Stromal cell of bone marrow (primary cell): Measurements from ENCODE around the gene CA5A.

ENCODE experiments used
- DNase-seq: peaks from one replicate; pipeline ENCODE4 v3.0.0-alpha.2; 2012; ENCODE audit warnings: low read depth

The CA5A gene

DNA sequence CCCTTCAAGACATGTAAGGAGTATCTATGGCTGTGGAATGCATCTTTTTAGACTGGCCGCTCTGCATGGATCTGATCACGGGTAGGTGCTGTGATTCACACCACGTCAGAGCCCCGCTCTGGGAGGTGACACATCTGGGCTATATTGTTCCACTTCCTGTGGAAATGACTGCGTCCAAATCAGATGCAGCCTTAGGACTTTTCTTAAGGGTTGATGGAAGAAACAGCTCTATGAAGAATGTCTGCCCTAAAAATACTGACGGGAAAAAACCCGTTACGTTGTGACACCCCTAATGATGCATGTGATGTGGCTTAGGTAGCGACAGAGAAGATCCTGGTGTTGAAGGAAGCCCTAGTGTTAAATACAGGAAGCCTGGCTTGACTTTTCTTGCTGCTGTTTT lies 27.1 kb upstream of the CA5A start:
- peak; percentile 75 for DNase-seq

DNA sequence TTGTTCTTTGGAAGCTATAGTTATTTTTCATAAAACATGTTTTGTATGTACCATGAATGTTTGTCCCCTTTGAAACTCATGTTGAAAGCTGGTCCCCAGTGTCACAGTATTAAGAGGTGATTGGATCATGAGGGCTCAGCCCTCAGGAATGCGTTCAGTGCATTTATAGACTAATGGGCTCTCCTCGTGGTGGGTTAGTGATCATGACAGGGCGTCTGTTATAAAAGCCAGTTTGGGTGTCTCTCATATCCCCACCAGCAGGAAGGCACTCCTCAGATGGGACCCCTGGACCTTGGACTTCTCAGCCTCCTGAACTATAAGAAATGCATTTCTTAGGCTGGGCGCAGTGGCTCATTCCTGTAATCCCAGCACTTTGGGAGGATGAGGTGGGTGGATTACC lies 25.3 kb upstream of the CA5A start:
- no peak for DNase-seq

DNA sequence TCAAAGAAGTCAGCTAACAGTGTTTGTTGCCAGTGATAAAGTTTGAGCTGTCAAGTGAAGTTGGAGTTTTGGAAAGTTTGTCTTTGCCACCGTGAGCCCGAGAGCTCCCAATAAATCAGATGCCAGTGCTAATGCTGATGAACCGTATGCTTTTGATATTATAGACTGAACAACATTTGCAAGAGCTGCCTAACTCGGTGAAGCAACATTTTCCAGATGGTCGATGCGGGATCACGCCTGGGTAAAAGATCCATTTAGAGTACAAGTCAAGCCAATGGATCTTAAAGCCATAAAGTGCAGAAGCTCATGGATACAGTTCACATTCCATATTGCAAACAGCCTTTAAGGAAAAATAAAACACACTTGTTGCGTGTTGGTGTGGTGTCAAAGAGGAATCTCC lies 24.5 kb upstream of the CA5A start:
- DNase-seq, result no peak

DNA sequence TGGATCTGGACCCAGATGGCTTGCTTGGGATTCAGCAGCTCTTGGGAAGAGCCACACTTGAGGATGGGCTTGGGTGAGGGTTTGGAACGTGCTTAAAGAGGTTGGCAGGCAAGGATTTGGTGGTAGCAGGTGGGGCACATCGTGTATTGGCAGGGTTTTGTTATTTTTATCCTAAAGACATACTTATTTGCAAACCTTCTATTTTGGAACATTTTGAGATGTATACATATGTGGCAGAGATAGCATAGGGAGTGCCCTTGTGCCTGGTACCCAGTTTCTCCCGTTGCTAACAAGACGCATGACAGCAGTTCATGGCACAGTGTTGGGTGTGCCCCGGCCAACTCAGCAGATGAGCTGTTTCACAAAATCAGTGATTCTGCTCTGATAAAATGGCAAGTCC lies 24.0 kb upstream of the CA5A start:
- no peak for DNase-seq

DNA sequence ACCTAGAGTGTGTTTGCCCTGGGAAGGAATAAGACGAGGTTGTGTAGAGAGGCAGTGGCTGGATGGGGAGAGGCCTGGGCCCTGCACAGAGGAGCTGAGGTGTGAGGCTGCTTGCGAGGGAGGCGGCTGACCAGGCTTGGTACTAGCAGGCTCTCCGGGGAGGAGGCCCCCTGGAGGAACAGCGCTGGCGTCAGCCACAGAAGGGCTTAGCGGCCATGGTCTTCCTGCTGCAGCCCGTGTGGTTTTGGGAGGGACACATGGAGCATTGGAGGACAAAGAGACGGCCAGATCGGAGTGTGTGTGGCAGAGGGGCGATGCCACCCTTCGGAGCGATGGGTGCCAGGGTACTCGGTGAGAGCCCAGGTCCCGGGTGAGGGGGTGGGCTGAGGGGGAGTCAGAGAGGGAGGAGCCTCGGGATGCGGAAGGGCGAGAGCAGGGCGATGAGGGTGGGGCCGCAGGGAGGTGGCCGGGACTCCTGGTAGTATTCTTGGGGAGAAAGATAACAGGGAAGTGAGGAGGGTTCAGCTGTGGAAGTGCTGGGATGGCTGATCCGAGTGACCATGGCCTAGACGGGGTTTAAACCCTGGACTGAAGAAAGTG lies 23.2 kb upstream of the CA5A start:
- DNase-seq, result no peak

DNA sequence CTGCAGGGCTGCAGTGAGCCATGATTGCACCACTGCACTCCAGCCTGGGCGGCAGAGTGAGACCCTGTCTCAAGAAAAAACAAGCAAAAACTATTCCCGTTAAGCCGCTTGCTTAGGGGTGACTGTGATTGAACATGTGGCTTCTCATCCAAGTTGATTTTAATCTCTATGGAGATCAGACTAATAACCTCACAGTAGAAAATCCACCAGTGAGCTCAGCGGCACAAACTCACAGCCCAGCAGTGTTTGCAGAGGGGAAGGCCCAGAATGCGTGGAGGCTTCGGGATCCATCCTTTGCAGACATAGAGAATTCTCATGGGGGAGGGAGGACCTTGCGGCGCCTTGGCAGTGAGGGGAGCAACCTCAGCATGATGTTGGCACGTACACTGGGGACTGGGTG lies 22.3 kb upstream of the CA5A start:
- no peak for DNase-seq

DNA sequence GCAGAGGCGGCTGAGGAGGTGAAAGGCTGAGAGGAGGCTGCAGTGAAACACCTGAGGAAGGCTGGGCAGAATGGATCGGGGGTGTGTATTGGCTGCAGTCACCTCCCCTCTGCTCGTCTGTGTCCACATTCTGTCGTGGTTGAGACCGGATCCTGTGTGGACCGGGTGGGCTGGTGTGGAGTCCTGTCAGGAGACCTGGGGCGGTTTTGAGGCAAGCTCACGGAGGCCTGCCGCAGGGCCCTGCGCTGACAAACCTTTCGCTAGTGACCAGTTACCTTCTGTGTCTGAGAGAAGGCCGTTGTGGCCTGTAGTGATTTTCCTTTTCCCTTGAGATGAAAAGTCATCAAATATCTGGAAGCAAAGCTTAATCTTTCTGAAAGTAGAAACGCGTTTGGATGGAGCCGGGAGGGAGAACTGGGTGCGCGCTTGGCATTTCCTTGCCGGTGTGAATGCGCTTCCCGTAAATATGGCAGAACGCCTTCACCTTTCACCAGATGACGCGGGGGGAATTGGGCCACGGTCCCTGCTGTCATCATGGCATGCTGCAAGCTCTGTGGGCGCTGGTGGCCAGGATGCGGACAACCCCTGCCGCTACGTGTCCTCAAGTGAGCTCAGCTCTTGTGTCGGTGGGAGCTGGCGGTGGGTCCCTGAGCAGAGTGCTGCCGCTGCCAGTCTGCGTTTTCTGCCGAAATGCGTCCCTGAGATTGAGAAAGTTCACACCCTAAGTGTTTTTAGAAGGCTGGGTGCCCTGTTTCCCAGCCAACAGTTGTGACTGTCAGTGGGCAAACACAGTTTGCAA lies 21.2 kb upstream of the CA5A start:
- DNase-seq, result no peak

DNA sequence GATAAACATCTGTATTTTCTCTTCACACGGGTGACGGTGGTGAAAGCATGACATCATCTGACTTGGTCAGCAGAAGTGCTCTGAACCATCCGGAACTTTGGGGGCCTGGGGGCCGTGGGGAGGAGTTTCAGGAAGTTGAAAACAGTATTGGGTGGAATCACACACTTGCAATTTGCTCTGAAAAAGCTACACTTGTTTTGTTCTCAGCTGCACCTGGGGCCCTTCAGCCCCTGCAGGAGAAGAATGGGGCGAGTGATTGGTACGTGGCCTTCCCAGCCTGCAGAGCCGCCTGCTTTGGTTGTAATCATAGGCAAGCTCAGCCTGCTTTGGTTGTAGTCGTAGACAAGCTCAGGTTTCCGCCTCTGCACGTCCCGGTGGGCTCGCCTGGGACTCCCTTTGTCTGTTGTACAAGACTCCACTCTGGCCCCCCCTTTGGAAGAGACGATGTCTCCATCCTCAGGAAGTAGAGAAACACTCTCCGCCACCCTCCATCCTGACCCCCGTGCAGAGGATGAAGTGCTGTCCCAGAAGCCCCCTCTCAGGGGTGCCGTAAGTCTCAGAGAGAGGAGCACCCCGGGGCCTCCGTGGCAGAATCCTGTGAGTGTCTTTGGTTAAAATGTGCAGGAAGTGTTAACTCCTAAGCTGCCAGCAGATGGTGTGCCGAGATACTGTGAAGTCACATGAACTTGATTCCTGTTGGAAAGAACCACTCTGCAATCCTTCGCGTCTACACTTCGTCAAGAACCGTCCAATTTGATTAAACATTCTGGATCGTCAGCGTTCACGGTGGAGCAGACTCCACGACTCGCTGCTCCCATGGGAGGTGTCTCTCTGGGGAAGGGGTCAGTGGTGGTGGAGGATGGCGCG lies 20.3 kb upstream of the CA5A start:
- DNase-seq, result no peak

DNA sequence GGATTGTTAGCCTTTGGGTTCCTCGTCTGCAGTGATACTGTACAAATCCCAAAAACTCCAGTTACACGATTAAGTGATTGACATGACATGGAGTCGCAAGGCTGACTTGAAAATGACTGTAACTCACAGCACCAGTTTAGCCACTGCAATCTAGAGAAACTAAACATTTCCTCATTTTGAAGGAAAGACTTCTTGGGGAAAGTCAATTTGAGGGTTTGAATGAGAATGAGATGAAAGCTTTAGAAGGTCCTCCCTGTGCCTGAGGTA lies 19.7 kb upstream of the CA5A start:
- no peak for DNase-seq

DNA sequence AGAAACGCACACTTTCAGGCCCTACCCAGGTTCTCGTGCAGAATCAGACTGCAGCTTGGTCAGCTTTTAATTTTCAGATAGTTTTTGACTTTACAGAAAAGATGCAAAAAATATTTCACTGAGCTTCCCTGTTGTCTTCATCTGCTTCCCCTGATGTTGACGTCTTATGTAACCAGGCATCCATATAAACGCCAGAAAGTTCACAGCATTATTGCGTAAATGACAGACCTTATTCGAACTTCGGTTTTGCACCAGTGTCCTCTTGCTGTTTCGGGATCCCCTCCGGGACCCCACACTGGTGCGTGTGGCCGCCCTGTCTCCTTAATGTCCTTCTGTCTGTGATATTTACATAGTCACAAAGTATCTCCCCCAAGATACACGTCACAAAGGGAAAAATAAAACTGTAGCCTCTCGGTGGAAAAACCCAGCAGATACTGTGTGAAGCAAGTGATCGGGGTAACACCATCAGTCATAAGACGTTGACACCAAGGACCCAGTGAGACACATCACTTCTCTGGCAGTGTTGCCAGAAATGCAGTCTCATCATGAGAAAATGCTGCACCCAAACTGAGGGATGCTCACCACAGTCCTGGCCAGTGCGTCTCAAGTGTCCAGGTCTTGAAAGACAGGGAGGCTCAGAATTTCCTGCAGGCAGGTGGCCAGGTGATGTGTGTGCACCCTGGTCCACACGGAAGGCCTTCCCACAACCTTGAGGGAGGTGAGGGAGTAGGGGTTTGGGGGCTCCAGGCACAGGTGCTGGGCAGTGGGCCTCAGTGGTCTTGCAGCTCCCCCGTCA lies 19.2 kb upstream of the CA5A start:
- DNase-seq, result no peak

DNA sequence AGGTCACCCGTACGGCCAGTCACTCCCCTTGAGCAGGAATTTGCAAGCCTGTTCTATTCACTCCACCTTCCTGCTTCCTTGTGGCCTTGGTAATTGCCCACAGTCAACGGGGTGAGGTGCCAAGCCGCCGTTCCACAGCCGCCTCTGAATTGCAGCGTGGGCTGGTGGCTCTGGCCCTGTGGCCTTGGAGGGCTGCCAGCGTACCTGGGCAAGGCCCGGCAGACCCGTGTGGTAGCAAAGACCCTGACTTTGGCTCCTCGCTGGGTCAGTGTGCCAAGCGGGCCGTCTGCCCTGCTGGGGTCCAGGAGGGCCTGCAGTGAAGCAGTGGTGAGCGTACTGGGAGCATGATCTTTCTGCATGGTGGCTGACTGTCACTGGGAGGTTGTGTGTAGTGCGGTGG lies 18.5 kb upstream of the CA5A start:
- DNase-seq, result no peak

DNA sequence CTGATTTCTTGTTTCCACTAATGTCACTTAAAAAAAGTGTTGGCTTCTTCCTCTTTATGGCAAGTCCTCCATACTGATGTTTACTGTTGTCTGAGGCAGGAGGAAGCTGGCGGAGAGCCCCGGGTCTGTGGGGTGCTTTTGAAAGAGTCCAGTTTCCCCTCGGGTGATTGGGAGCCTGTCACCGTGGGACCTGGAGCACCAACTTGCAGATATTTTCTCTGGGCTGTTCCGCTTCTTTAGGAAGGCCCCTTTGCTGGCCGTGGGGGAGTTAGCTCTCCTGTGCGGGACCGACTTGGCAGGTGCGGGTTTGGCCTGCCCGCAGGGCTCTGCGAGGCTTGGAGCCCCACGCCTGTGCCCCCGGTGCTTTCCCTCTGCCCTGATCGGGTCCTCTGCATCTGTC lies 18.0 kb upstream of the CA5A start:
- no peak for DNase-seq

DNA sequence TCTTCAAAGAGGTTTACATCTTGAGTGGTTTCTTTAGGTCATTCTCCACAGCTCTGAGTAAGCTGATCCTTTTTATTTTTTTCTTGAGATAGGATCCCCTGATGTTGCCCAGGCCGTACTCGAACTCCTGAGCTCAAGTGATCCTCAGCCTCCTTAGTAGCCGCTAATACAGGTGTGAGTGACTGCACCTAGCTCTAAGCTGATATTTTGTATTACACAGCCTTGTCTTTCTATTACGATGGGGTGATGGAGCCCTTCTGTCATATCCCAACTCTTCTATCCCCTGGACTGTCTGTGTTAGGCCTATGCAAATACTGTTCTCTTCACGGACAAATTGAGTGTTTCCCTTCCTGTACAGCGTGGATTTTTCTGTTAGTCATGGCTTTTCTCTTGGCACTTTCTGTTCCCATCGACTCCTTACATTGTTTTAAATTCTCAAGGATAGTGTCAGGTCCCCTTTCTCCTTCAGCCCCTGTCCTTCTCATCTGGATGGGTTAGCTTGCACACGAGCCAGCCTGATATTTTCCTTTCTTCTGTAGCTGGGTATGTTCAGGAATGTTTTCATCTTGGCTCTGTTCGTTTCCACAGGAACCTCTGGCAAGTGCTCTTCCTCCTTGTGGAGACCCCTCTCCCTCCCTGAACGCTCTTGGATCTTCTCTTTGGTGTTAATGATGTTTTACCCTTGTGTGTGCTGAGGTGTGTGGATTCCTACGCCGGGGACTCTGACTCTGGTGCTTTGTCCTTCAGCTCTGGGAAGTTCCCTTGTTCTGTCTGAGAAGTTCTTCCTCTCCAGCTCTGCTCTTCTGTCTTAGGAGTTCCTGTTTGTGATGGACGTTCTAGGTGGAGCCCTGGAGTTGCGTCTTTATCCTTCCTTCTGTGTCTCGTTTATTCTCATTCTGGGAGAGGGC lies 17.2 kb upstream of the CA5A start:
- DNase-seq, result no peak

DNA sequence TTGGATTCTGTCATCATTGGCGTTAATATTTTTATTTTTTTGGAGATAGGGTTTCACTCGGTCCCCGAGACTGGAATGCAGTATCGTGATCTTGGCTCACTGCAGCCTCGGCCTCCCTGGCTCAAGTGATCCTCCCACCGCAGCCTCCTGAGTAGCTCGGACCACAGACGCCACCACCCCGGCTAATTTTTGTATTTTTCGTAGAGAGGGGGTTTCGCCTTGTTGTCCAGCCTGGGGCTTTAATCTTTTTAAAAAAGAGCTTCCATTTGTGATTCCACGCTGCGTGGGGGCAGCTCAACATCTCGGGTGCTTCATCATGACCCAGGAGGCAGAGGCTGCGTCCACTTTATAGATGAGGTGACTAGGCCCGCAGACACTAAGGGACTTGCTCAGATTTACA lies 16.4 kb upstream of the CA5A start:
- DNase-seq, result no peak

DNA sequence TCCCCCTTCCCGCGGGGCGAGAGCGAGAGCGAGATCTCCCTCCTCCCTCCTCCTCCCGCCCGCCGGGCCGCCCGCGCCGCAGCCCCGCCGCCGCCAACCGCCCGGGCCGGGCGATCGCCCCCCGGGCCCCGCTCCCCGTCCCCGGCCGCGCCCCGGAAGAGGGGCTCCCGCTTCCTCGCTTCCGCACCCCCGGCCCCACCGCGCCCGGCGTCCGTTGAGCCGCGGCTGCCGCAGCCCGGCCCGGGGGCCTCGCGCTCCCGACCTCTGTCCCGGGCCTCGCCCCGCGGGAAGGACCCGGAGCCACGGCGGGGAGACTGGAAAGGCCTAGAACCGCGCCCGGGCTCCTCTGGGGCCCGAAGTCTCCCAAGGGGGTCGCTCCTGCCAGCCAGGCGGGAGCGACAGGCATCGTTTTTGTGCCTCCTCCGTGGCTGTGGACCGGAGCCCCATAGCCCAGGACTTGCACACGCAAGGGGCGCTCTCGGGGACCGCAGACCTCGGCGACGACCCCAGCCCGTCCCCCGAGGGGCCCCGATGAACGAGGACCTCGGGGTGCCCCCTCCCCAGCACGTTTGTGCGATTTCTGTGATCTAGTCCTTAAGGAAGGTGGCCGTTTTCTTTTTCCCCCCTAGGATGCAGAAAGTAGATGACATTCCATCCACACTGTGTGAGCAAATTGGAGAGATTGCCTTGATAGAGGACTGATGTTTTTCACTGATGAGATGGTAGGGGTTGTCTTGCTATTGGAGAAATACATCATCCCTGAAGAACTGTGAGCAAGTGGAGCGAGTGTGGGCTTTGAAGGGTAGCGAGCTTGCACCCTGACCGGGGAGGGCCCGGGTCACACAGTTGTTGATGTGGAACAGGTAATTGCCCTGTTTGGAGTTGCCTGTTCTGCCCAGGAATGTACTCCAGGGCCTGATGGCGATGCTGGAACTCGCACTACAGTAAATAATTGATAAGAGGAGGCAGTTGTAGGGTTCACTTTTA lies 15.5 kb upstream of the CA5A start:
- no peak for DNase-seq

DNA sequence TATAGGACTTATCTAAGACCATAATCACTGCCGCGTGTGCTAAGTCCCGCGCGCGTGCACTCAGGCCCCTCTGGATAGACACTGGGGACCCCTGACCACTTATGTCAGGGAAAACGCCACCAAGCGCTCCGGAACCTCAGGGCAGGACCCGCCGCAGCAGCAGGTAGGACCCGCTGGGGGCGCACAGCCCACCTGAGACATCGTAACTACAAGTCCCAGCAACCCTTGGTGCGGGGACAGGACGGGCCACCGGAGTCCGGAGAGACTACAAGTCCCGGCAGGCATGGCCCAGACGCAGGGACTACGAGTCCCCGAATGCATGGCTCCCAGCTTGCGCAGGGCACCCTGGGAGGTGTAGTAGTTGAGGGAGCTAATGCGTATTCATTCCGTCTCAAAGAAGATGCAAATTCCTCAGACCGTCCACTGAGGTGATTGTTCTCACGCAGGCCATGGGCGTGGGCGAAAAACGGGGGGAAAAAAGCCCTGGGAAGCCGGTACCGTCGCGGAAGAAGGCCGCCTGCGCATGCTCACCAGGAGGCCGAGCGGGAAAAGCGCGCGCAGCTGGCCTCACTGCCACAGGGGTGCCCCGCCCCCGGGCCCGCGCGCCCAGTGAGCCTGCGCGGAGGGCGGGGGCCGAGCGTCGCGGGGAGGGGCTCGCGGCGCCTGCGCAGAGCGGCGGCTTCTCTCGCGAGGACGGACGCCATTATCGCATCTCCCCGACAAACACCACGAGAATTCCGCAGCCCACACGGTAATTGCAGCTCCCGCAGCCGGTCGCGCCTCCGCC lies 14.6 kb upstream of the CA5A start, which contains the start of gene BANP:
Gene BANP (plus strand): TSS at position 670 of the 787 bp plus-strand sequence. CDS start 23,682 bp downstream, outside the sequence.
- peak; percentile 97 for DNase-seq

DNA sequence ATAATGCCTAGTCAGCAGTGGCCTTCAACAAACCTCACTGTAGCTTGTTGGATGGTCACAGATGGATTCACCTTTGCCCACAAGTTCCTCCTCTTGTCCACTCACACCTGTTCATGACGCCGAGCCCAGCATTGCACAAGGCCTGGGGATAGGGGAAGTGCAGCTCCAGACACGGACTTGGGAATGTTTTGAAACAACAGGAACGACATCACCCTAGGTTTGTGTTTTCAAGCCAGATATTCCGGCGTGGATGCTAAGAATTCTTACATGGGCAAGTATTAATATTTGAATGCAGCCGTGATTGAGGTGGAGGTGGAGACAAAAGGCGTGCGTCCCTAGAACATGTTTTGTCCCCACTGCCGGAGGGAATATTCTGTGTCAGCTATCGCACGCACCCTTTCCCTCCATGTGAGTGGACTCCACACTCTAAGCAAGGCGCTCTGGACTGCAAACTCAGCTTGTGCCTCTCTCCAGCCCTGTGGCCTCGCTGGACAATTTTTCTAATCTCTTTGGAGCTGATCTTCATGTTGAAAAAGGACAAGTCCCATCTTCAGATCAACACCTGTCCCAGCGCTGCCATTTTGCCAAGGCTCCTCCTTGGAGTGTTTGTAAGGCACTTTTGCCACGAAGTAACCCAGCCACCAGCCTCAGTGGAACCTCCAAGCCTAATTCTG lies 12.9 kb upstream of the CA5A start:
- DNase-seq, result no peak

DNA sequence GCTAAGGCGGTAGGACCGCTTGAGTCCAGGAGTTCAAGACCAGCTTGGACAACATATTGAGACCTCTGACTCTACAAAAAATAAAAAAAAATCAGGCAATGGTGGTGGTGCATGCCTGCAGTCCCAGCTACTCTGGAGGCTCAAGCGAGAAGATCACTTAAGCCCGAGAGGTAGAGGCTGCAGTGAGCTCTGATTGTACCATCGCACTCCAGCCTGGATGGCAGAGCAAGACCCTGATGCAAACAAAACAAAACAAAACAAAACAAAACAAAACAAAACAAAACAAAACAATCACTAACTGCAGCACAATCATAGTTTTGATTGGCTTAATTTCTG lies 12.4 kb upstream of the CA5A start:
- no peak for DNase-seq

DNA sequence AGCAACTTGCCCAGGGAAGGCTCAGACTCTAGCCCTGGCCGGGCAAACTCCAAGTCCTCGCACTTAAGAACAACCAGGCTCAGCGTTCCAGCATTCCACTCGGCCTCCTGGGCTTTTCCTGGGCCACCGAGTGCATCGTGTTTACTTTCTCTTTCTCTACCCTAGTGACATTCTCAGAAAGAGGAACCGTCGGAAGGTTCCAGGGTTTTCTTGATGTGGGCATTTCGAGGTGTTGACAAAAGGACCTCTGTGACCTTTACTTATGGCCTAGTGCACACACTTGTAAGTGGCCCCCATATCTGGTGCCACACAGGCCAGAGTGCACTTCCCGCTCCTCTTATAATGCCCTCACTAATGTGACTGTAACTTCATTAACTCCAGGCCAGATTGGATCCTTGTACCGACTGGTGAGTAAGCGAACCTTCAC lies 11.8 kb upstream of the CA5A start:
- no peak for DNase-seq
